RWPE1 (cell line): ENCODE results near the gene TPD52L2.

Experiments used
- CTCF ChIA-PET: fragments of 350-600 bp; sonication (Branson Sonifier 250); formaldehyde crosslinking; extraction: SDS; loops from one replicate; lab custom pipeline; 2021; lab: Yijun Ruan, JAX
- POLR2A ChIA-PET: fragments of 400-600 bp; formaldehyde crosslinking; extraction: SDS; loops from one replicate; lab custom pipeline; 2020; ENCODE audit warnings: antibody characterized with exemption; ENCODE audit not compliant: low non-redundant PET; lab: Yijun Ruan, JAX
- DNase-seq: peaks from one replicate; pipeline ENCODE4 v3.0.0; 2012; ENCODE audit warnings: low spot score
- H3K27ac ChIP-seq: fragments of 450-650 bp; 2 replicates; pipeline ENCODE4 v1.5.1; 2017
- CTCF ChIP-seq: fragments of 450-650 bp; conservative IDR thresholded peaks from 2 replicates; pipeline ENCODE4 v1.5.1; 2017; ENCODE audit warnings: low read depth, mild to moderate bottlenecking

Gene TPD52L2

GRCh38 chr20:63937596-63937995, 72.5 kb downstream of the TPD52L2 start:
- POLR2A ChIA-PET: interaction anchor here (1.0 kb wide), 1 partner anchor 9 kb away, joined by 5 read pairs; no protein-coding TSS in a partner anchor
- DNase-seq: no peak
- H3K27ac ChIP-seq: peak overlapping the region; percentile 91
- no peak for TF ChIP-seq CTCF
- CTCF ChIA-PET: interaction anchor here (0.6 kb wide), 1 partner anchor 8 kb away, joined by 3 read pairs; no protein-coding TSS in a partner anchor

- H3K27ac ChIP-seq: peak overlapping the region; percentile 91
- DNase-seq: no peak
- ChIA-PET POLR2A (no interaction called here), CTCF (interaction anchor here (0.7 kb wide), 1 partner anchor 27 kb away, joined by 3 read pairs; no protein-coding TSS in a partner anchor)
- no peak for TF ChIP-seq CTCF
Observed at GRCh38 chr20:63939061-63939935, 74.2 kb downstream of the TPD52L2 start.

DNA sequence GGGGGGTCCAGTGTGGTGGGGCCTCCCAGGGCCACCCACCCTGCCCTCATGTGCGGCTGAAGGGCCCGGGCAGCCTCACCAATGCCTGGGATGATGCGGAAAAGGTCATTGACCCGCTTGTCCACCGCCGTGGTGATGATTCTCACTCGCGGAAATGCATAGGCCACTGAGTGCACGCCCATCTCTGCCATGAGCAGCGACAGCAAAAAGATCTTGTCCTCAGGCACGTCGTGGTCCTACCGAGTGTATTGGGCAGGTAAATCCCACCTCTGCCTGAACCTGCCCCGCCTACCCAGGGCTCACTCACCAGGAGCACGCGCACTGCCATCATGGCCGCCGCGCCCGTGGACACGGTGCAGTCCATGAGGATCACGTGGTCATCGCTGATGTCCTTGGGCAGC, 75.0 kb downstream of the TPD52L2 start:
- ChIA-PET CTCF (interaction anchor here (0.6 to 1.0 kb wide), 2 partner anchors 33 to 43 kb away, joined by 4 read pairs; no protein-coding TSS in a partner anchor), POLR2A (no interaction called here)
- TF ChIP-seq CTCF: no peak
- DNase-seq: no peak
- peak overlapping the region; percentile 91 for H3K27ac ChIP-seq

DNA sequence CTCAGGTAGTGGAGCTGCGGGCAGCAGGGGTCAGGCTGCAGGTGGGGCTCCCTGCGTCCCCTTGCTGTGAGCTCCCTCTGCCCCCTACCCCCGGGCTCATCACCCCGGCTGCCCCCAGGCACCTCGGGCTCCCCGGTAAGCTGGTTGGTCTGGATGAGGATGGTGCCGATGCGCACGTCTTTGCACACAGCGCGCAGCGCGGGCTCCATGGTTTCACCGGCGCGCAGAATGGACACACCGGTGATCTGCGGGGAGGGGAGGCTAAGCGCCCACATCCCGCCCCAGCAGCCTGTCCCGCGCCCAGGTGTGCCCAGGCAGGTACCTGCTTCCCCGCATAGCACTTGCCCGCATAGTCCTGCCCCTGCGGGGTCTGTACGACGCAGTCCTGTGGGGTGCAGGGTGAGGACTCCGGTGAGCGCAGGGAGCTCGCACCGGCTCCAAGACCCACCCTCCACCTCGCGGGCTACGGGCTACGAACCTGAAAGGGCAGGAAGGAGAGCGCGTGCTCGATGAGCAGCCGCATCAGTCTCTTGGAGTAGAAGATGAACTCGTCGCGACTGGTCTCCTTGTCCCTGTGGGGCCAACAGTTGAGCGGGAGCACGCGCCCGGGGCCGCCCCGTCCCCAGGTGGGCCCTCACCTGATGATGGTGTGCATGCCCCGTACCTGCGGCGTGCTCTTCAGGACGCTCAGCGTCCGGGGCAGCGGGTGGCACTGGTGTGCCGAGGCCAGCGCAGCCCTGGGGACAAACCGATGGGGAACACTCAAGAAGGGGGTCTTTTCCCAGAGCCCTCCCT, 75.6 kb downstream of the TPD52L2 start:
- CTCF ChIA-PET: interaction anchor here (0.6 to 1.3 kb wide), 5 partner anchors 23 to 397 kb away, joined by 3 to 5 read pairs (median 4); no protein-coding TSS in a partner anchor
- peak overlapping the region; percentile 91 for H3K27ac ChIP-seq

More for the DNA sequence above, 75.6 kb downstream of the TPD52L2 start:
- TF ChIP-seq CTCF: no peak
- DNase-seq: no peak
- POLR2A ChIA-PET: interaction anchor here (0.9 kb wide), 1 partner anchor 76 kb away, joined by 3 read pairs; the partner anchor contains the start of gene TPD52L2
